SK-N-SH treated with all-trans-retinoic acid at 6 μM for 48 hours (cell line): ENCODE measurements around the gene GOSR2.

ENCODE experiments used
- ATAC-seq: fragments of 200-7000 bp; cut with Tn5 transposase; 3 replicates; pipeline ENCODE4 v1.9.1; 2020; ENCODE audit warnings: mild to moderate bottlenecking, moderate library complexity
- ARNTL ChIP-seq: fragments of 450-650 bp; formaldehyde crosslinking; IDR thresholded peaks from 2 replicates; pipeline ENCODE4 v1.5.0; 2020; ENCODE audit warnings: low read depth, mild to moderate bottlenecking, moderate library complexity, borderline replicate concordance
- BACH2 ChIP-seq: fragments of 250-450 bp; sonication (Bioruptor Pico); IDR thresholded peaks from 2 replicates; pipeline ENCODE4 v1.9.0; 2021; ENCODE audit warnings: mild to moderate bottlenecking, borderline replicate concordance
- CREB5 ChIP-seq: fragments of 250-450 bp; sonication (Bioruptor Pico); IDR thresholded peaks from 2 replicates; pipeline ENCODE4 v1.5.1; 2020; ENCODE audit warnings: low read depth, mild to moderate bottlenecking, moderate library complexity
- CSDC2 ChIP-seq: fragments of 250-450 bp; sonication (Bioruptor Pico); IDR thresholded peaks from 2 replicates; pipeline ENCODE4 v1.5.0; 2020; ENCODE audit warnings: mild to moderate bottlenecking, moderate library complexity
- CSRNP3 ChIP-seq: fragments of 250-450 bp; sonication (Bioruptor Pico); IDR thresholded peaks from 2 replicates; pipeline ENCODE4 v1.5.1; 2021; ENCODE audit warnings: mild to moderate bottlenecking, moderate library complexity
- ESRRG ChIP-seq: fragments of 250-450 bp; sonication (Bioruptor Pico); IDR thresholded peaks from 2 replicates; pipeline ENCODE4 v1.6.1; 2021; ENCODE audit warnings: mild to moderate bottlenecking
- GLIS3 ChIP-seq: fragments of 250-450 bp; sonication (Bioruptor Pico); IDR thresholded peaks from 2 replicates; pipeline ENCODE4 v1.5.0; 2020; ENCODE audit warnings: mild to moderate bottlenecking, moderate library complexity
- ISL1 ChIP-seq: fragments of 250-450 bp; sonication (Bioruptor Pico); IDR thresholded peaks from 2 replicates; pipeline ENCODE4 v2.1.2; 2022; ENCODE audit warnings: mild to moderate bottlenecking, moderate library complexity
- PATZ1 ChIP-seq: fragments of 250-450 bp; sonication (Bioruptor Pico); IDR thresholded peaks from 2 replicates; pipeline ENCODE4 v1.8.0; 2020; ENCODE audit warnings: mild to moderate bottlenecking, moderate library complexity, borderline replicate concordance
- POU6F1 ChIP-seq: fragments of 250-450 bp; sonication (Bioruptor Pico); IDR thresholded peaks from 2 replicates; pipeline ENCODE4 v1.8.0; 2021; ENCODE audit warnings: low read depth, mild to moderate bottlenecking, moderate library complexity, borderline replicate concordance
- PPARA ChIP-seq: fragments of 250-450 bp; sonication (Bioruptor Pico); IDR thresholded peaks from 2 replicates; pipeline ENCODE4 v1.5.0; 2020; ENCODE audit warnings: mild to moderate bottlenecking, borderline replicate concordance
- RARB ChIP-seq: fragments of 250-450 bp; sonication (Bioruptor Pico); IDR thresholded peaks from 2 replicates; pipeline ENCODE4 v1.8.0; 2021; ENCODE audit warnings: mild to moderate bottlenecking, moderate library complexity
- SNAI2 ChIP-seq: fragments of 250-450 bp; sonication (Bioruptor Pico); IDR thresholded peaks from 2 replicates; pipeline ENCODE4 v1.5.0; 2020; ENCODE audit warnings: mild to moderate bottlenecking, moderate library complexity
- TCF4 ChIP-seq: fragments of 250-450 bp; sonication (Bioruptor Pico); IDR thresholded peaks from 2 replicates; pipeline ENCODE4 v1.8.0; 2021; ENCODE audit warnings: mild to moderate bottlenecking, moderate library complexity, borderline replicate concordance
- TOX ChIP-seq: fragments of 250-450 bp; sonication (Bioruptor Pico); IDR thresholded peaks from 2 replicates; pipeline ENCODE4 v1.8.0; 2021; ENCODE audit warnings: mild to moderate bottlenecking, moderate library complexity, borderline replicate concordance
- TSHZ2 ChIP-seq: fragments of 250-450 bp; sonication (Bioruptor Pico); IDR thresholded peaks from 2 replicates; pipeline ENCODE4 v1.5.0; 2020; ENCODE audit warnings: mild to moderate bottlenecking, moderate library complexity
- ZFP30 ChIP-seq: fragments of 450-650 bp; formaldehyde crosslinking; IDR thresholded peaks from 2 replicates; pipeline ENCODE4 v1.5.0; 2022; ENCODE audit warnings: mild to moderate bottlenecking, moderate library complexity
- ZNF565 ChIP-seq: fragments of 450-650 bp; formaldehyde crosslinking; conservative IDR thresholded peaks from 2 replicates; pipeline ENCODE4 v1.5.0; 2020; ENCODE audit warnings: low read depth, mild to moderate bottlenecking, moderate library complexity
- ZNF70 ChIP-seq: fragments of 450-650 bp; formaldehyde crosslinking; IDR thresholded peaks from 2 replicates; pipeline ENCODE4 v1.5.0; 2020; ENCODE audit warnings: mild to moderate bottlenecking, moderate library complexity
- ZNF8 ChIP-seq: fragments of 450-650 bp; formaldehyde crosslinking; IDR thresholded peaks from 2 replicates; pipeline ENCODE4 v1.5.0; 2020; ENCODE audit warnings: mild to moderate bottlenecking, moderate library complexity

The GOSR2 gene

GRCh38 chr17:46910179-46910927, 12.6 kb upstream of the GOSR2 start (continued):
- TF ChIP-seq CREB5 (CRISPR knock-in tag) (no peak), ESRRG (CRISPR knock-in tag) (no peak), TOX (CRISPR knock-in tag) (no peak), ZNF565 (CRISPR knock-in tag) (no peak), ARNTL (CRISPR knock-in tag) (no peak), ZFP30 (CRISPR knock-in tag) (no peak)

GRCh38 chr17:46911311-46911710, 11.6 kb upstream of the GOSR2 start:
- ATAC-seq: no peak
- TF ChIP-seq CREB5 (CRISPR knock-in tag): no peak
- TF ChIP-seq TSHZ2: no peak
- TF ChIP-seq ZNF70 (CRISPR knock-in tag): no peak
- no peak for TF ChIP-seq GLIS3 (CRISPR knock-in tag)
- no peak for TF ChIP-seq PATZ1 (CRISPR knock-in tag)
- no peak for TF ChIP-seq SNAI2 (CRISPR knock-in tag)
- TF ChIP-seq TCF4 (CRISPR knock-in tag): no peak
- no peak for TF ChIP-seq ZNF8
- TF ChIP-seq POU6F1 (CRISPR knock-in tag): no peak
- TF ChIP-seq BACH2 (CRISPR knock-in tag): no peak
- no peak for TF ChIP-seq CSDC2
- TF ChIP-seq ZFP30 (CRISPR knock-in tag): no peak
- TF ChIP-seq CSRNP3 (CRISPR knock-in tag): no peak
- TF ChIP-seq ISL1: no peak
- TF ChIP-seq RARB (CRISPR knock-in tag): no peak
- TF ChIP-seq PPARA: no peak
- no peak for TF ChIP-seq TOX (CRISPR knock-in tag)
- no peak for TF ChIP-seq ESRRG (CRISPR knock-in tag)
